ENCODE data around the gene DGAT2. TPM values are rescaled to one million over a fixed set of nuclear protein-coding genes. Genes with fewer than 3 reads are reported as not detected.

Gene DGAT2
- total RNA-seq, 1 experiment from 2014 or later, result 1.6 TPM

Other genes with a start within 250 kb of the DGAT2 start
- 4.7 to 12.2 TPM (median 5.3 TPM) in 3 replicates for gene GDPD5, start 242.8 kb upstream of the DGAT2 start, total RNA-seq (2021)
- gene SERPINH1, start 206.5 kb upstream of the DGAT2 start, total RNA-seq (2021), result 411 to 478 TPM (median 473 TPM) in 3 replicates
- 0.27 to 0.90 TPM (median 0.55 TPM) in 3 replicates for gene MAP6, start 99.7 kb upstream of the DGAT2 start, total RNA-seq (2021)
- gene MOGAT2, start 50.9 kb upstream of the DGAT2 start, total RNA-seq (2021), result 0.09 to 0.11 TPM in 2 of 3 replicates, not detected in the other
- gene UVRAG, start 46.4 kb downstream of the DGAT2 start, total RNA-seq (2021), result 10.9 to 14.5 TPM (median 12.3 TPM) in 3 replicates

All from WTC11 (cell line).